H1 (cell line): Measurements from ENCODE around the gene CACNA1B. TPM values are rescaled to one million over a fixed set of nuclear protein-coding genes. Genes with fewer than 3 reads are reported as not detected.
A peak's percentile ranks its signal among the peaks of the same experiment; 100 is the strongest.

ENCODE experiments used
- CTCF ChIA-PET: fragments of 300-600 bp; sonication (Branson Sonifier 250); formaldehyde crosslinking; loops from one replicate; lab custom pipeline; 2021; ENCODE audit not compliant: partially characterized antibody; lab: Charles Lee
- POLR2A ChIA-PET: fragments of 300-600 bp; sonication (Branson Sonifier 250); formaldehyde crosslinking; loops from one replicate; lab custom pipeline; 2021; ENCODE audit warnings: inconsistent platforms; ENCODE audit not compliant: partially characterized antibody; lab: Charles Lee
- DNase-seq, 2 experiments: peaks; one replicate each; pipeline versions ENCODE4 v3.0.0 to v3.0.0-alpha.2; 2010 to 2022; ENCODE audit warnings: low spot score in 2 of 2, low read depth in 1 of 2, mixed read lengths in 1 of 2
- FAIRE-seq: peaks from 2 replicates; lab custom pipeline; 2011; peaks lifted over from hg19 to GRCh38; lab: Jason Lieb, UNC
- H2AFZ ChIP-seq: 2 replicates; pipeline ENCODE4 v1.8.1; 2012; ENCODE audit warnings: low read length, inconsistent platforms
- H2AK5ac ChIP-seq: 2 replicates; pipeline ENCODE4 v1.6.1; 2013; ENCODE audit warnings: low read depth, low read length
- H2BK120ac ChIP-seq: replicated peaks from 2 replicates; pipeline ENCODE3; 2013; ENCODE audit warnings: low read depth, low read length, inconsistent platforms
- H2BK12ac ChIP-seq: 2 replicates; pipeline ENCODE4 v1.6.1; 2013; ENCODE audit warnings: low read depth, low read length
- H2BK15ac ChIP-seq: 2 replicates; pipeline ENCODE4 v1.6.1; 2013; ENCODE audit warnings: low read length
- H2BK20ac ChIP-seq: 2 replicates; pipeline ENCODE4 v1.6.1; 2013; ENCODE audit warnings: low read length
- H2BK5ac ChIP-seq: 2 replicates; pipeline ENCODE4 v1.6.1; 2013; ENCODE audit warnings: low read depth, low read length
- H3K14ac ChIP-seq: 2 replicates; pipeline ENCODE4 v1.6.1; 2013; ENCODE audit warnings: inconsistent platforms; ENCODE audit not compliant: insufficient read length
- H3K18ac ChIP-seq: 2 replicates; pipeline ENCODE4 v1.6.1; 2013; ENCODE audit warnings: low read length; ENCODE audit errors: extremely low read depth
- H3K23ac ChIP-seq: 2 replicates; pipeline ENCODE4 v1.6.1; 2013; ENCODE audit warnings: inconsistent platforms; ENCODE audit not compliant: insufficient read length
- H3K23me2 ChIP-seq: 2 replicates; pipeline ENCODE4 v1.6.1; 2013; ENCODE audit warnings: low read depth, low read length
- H3K27ac ChIP-seq: 2 replicates; pipeline ENCODE4 v1.6.1; 2011; ENCODE audit warnings: low read depth, low read length, inconsistent platforms
- H3K27me3 ChIP-seq, 4 experiments: replicated peaks in 1 of 4; 1 replicate in 1 of 4; 2 replicates in 3 of 4; pipeline versions ENCODE4 v1.6.1 to v1.8.1; 2011 to 2013; ENCODE audit warnings: low read length in 3 of 4, mild to moderate bottlenecking in 3 of 4, inconsistent platforms in 2 of 4, mixed read lengths in 2 of 4, moderate library complexity in 1 of 4; ENCODE audit not compliant: control insufficient read depth in 3 of 4, insufficient read depth in 3 of 4; ENCODE audit errors: extremely low read depth in 1 of 4
- H3K36me3 ChIP-seq, 4 experiments: 2 replicates each; pipeline versions ENCODE4 v1.6.1 to v1.8.1; 2011 to 2013; ENCODE audit warnings: mild to moderate bottlenecking in 4 of 4, low read length in 3 of 4, moderate library complexity in 2 of 4, control low read depth in 1 of 4, inconsistent platforms in 1 of 4; ENCODE audit not compliant: insufficient read depth in 4 of 4, control insufficient read depth in 2 of 4
- H3K4ac ChIP-seq: replicated peaks from 2 replicates; pipeline ENCODE3; 2013; ENCODE audit warnings: low read length, low read depth, mixed read lengths, inconsistent platforms; ENCODE audit not compliant: insufficient read length
- H3K4me1 ChIP-seq, 4 experiments: replicated peaks in 1 of 4; 1 replicate in 1 of 4; 2 replicates in 3 of 4; pipeline versions ENCODE4 v1.6.1 to v1.8.1; 2011 to 2013; ENCODE audit warnings: low read length in 3 of 4, inconsistent platforms in 2 of 4, mixed read lengths in 1 of 4; ENCODE audit not compliant: insufficient read depth in 4 of 4, control insufficient read depth in 3 of 4
- H3K4me2 ChIP-seq, 2 experiments: 2 replicates each; pipeline versions ENCODE4 v1.6.1 to v1.8.1; 2011 to 2013; ENCODE audit warnings: low read depth in 2 of 2, low read length in 2 of 2, control low read depth in 1 of 2, inconsistent platforms in 1 of 2, mild to moderate bottlenecking in 1 of 2; ENCODE audit not compliant: insufficient read depth in 1 of 2
- H3K4me3 ChIP-seq, 4 experiments: fragments of 200-600, 300-600 bp in 1 of 4; sonication (generic), shearing (Covaris generic), sonication (Bioruptor Twin) in 1 of 4; 2 replicates each; pipeline versions ENCODE4 v1.5.1 to v1.8.1; 2011 to 2016; ENCODE audit warnings: low read length in 4 of 4, low read depth in 3 of 4, control low read depth in 2 of 4, inconsistent platforms in 2 of 4, mild to moderate bottlenecking in 2 of 4, mixed read lengths in 1 of 4, moderate library complexity in 1 of 4; ENCODE audit not compliant: insufficient read depth in 2 of 4; ENCODE audit errors: extremely low read depth in 1 of 4
- H3K56ac ChIP-seq: replicated peaks from 2 replicates; pipeline ENCODE3; 2013; ENCODE audit warnings: low read depth, mild to moderate bottlenecking, mixed read lengths, low read length, inconsistent platforms; ENCODE audit not compliant: insufficient read length
- H3K79me1 ChIP-seq: 2 replicates; pipeline ENCODE4 v1.6.1; 2013; ENCODE audit warnings: low read depth, low read length, control low read depth
- H3K79me2 ChIP-seq, 2 experiments: 2 replicates each; pipeline versions ENCODE4 v1.6.1 to v1.8.1; 2012 to 2013; ENCODE audit warnings: low read length in 2 of 2, mild to moderate bottlenecking in 2 of 2, inconsistent platforms in 1 of 2; ENCODE audit not compliant: insufficient read depth in 2 of 2, control insufficient read depth in 1 of 2
- H3K9ac ChIP-seq, 4 experiments: replicated peaks in 1 of 4; 1 replicate in 1 of 4; 2 replicates in 3 of 4; pipeline versions ENCODE4 v1.6.1 to v1.8.1; 2011 to 2013; ENCODE audit warnings: low read depth in 3 of 4, low read length in 3 of 4, control low read depth in 2 of 4, mild to moderate bottlenecking in 2 of 4, moderate library complexity in 2 of 4, inconsistent platforms in 1 of 4; ENCODE audit errors: extremely low read depth in 1 of 4
- H3K9me3 ChIP-seq, 2 experiments: 2 replicates each; pipeline versions ENCODE4 v1.6.1 to v1.8.1; 2012 to 2013; ENCODE audit warnings: mild to moderate bottlenecking in 2 of 2, moderate library complexity in 2 of 2, control low read depth in 1 of 2, inconsistent platforms in 1 of 2, low read depth in 1 of 2, low read length in 1 of 2, mixed read lengths in 1 of 2; ENCODE audit not compliant: insufficient read depth in 2 of 2
- H4K20me1 ChIP-seq, 2 experiments: replicated peaks in 1 of 2; 2 replicates each; pipeline versions ENCODE3 to v1.8.1; 2011 to 2013; ENCODE audit warnings: inconsistent platforms in 2 of 2, low read length in 2 of 2, mild to moderate bottlenecking in 1 of 2; ENCODE audit not compliant: insufficient read depth in 2 of 2, control insufficient read depth in 1 of 2
- H4K5ac ChIP-seq: 2 replicates; pipeline ENCODE4 v1.6.1; 2013; ENCODE audit warnings: low read length, low read depth, mixed read lengths, inconsistent platforms; ENCODE audit not compliant: insufficient read length
- H4K8ac ChIP-seq: 2 replicates; pipeline ENCODE4 v1.8.0; 2013; ENCODE audit warnings: mild to moderate bottlenecking, moderate library complexity, low read length, inconsistent platforms; ENCODE audit not compliant: insufficient read depth; ENCODE audit errors: extremely low read depth
- H4K91ac ChIP-seq: replicated peaks from 2 replicates; pipeline ENCODE3; 2013; ENCODE audit warnings: low read length, mixed read lengths, inconsistent platforms; ENCODE audit not compliant: insufficient read length
- EP300 ChIP-seq, 2 experiments: IDR thresholded peaks; 1 replicate in 1 of 2; 2 replicates in 1 of 2; pipeline ENCODE4 v1.6.1; 2011 to 2012; ENCODE audit warnings: low read depth in 2 of 2, low read length in 2 of 2, mild to moderate bottlenecking in 2 of 2, borderline replicate concordance in 1 of 2, inconsistent platforms in 1 of 2, moderate library complexity in 1 of 2
- KDM5A ChIP-seq: fragments of 200-600 bp; IDR thresholded peaks from 2 replicates; pipeline ENCODE4 v1.7.1; 2012; ENCODE audit warnings: mild to moderate bottlenecking, low read length, inconsistent platforms, mixed read lengths
- NANOG ChIP-seq: IDR thresholded peaks from 2 replicates; pipeline ENCODE4 v1.6.1; 2011; ENCODE audit warnings: low read length, low read depth, mild to moderate bottlenecking, inconsistent platforms; ENCODE audit not compliant: insufficient read depth, poor library complexity, severe bottlenecking
- NRF1 ChIP-seq: IDR thresholded peaks from 2 replicates; pipeline ENCODE4 v1.6.1; 2011; ENCODE audit warnings: mild to moderate bottlenecking, low read depth, low read length, improper control_type of control experiment
- PHF8 ChIP-seq: fragments of 200-600 bp; sonication (generic); conservative IDR thresholded peaks from 2 replicates; pipeline ENCODE4 v1.7.1; 2012; ENCODE audit warnings: low read depth, mild to moderate bottlenecking, inconsistent platforms, low read length, moderate library complexity
- POLR2AphosphoS5 ChIP-seq: IDR thresholded peaks from 2 replicates; pipeline ENCODE4 v1.6.1; 2011; ENCODE audit warnings: low read depth, low read length
- POU5F1 ChIP-seq: IDR thresholded peaks from 2 replicates; pipeline ENCODE4 v1.6.1; 2011; ENCODE audit warnings: low read depth, mild to moderate bottlenecking, low read length, moderate library complexity
- RBBP5 ChIP-seq: IDR thresholded peaks from 2 replicates; pipeline ENCODE4 v1.7.1; 2012; ENCODE audit warnings: low read depth, mild to moderate bottlenecking, inconsistent platforms, low read length, moderate library complexity, borderline replicate concordance
- RNF2 ChIP-seq: fragments of 200-900, 300-1000 bp; sonication (generic); IDR thresholded peaks from 2 replicates; pipeline ENCODE4 v1.7.1; 2016; ENCODE audit warnings: borderline replicate concordance, low read depth, mild to moderate bottlenecking, antibody characterized with exemption, low read length; ENCODE audit not compliant: poor library complexity, severe bottlenecking; ENCODE audit errors: missing control alignments
- SAP30 ChIP-seq: fragments of 300-600 bp; sonication (generic); IDR thresholded peaks from 2 replicates; pipeline ENCODE4 v1.7.1; 2012; ENCODE audit warnings: low read length, moderate library complexity, mild to moderate bottlenecking, inconsistent platforms; ENCODE audit not compliant: insufficient read depth, insufficient replicate concordance
- TAF1 ChIP-seq: IDR thresholded peaks from 2 replicates; pipeline ENCODE4 v1.6.1; 2011; ENCODE audit warnings: mild to moderate bottlenecking, low read depth, low read length
- YY1 ChIP-seq: IDR thresholded peaks from 2 replicates; pipeline ENCODE4 v1.6.1; 2011; ENCODE audit warnings: low read depth, mild to moderate bottlenecking, low read length
- WGBS, 2 experiments: shearing (Covaris generic) in 1 of 2; methylation state at CpG; one replicate each; pipeline versions ENCODE4 v1.1.6 to v1.1.7; 2013 to 2015; ENCODE audit warnings: low lambda C conversion rate in 2 of 2, mixed read lengths in 2 of 2, inconsistent platforms in 1 of 2, low coverage in 1 of 2, missing lambda C conversion rate in 1 of 2; ENCODE audit not compliant: insufficient replicate concordance in 2 of 2, insufficient coverage in 1 of 2, insufficient read length in 1 of 2; ENCODE audit errors: extremely low coverage in 1 of 2, missing lambda C conversion rate in 1 of 2; 5-methylcytosine and 5-hydroxymethylcytosine counted together
- polyA plus RNA-seq, 7 experiments: library from polyadenylated mRNA; depleted of rRNA in 3 of 7; stranded (reverse) in 5 of 7; unstranded in 2 of 7; fragments of >200 nt in 5 of 7; fragments of 200-250 nt in 2 of 7; gene quantifications; 1 replicate in 5 of 7; 2 replicates in 1 of 7; 4 replicates in 1 of 7; pipeline versions ENCODE4 v1.2.1 to v1.2.3, GENCODE V29; 2011 to 2013; ENCODE audit warnings: missing spikeins in 2 of 7, mixed read lengths in 2 of 7
- total RNA-seq: library from RNA; stranded (reverse); fragmentation: NEBNext Ultra II Directional; extraction: Animal tissue kit (Norgen Biotek cat#: 25700); gene quantifications from 2 replicates; pipeline ENCODE4 v1.2.1, GENCODE V29; 2021

Gene CACNA1B
- total and polyA plus RNA-seq, 2 of the 8 experiments (the other 6 are each of a cell fraction or from before 2014, with no cell fraction given) = 1.5 to 5.7 TPM

- Histone ChIP-seq H2BK20ac (no peak overlapping the region), H4K91ac (no peak overlapping the region), H2AFZ (no peak overlapping the region), H3K27ac (no peak overlapping the region), H3K79me2 (no peaks in the 10 kb centered on the region), H2BK120ac (no peak overlapping the region), H2AK5ac (no peak overlapping the region), H4K5ac (no peak overlapping the region), H3K23me2 (no peaks in the 10 kb centered on the region), H2BK15ac (no peak overlapping the region), H3K4me1 (no peaks in the 10 kb centered on the region), H3K27me3 (no peaks in the 10 kb centered on the region), H2BK12ac (no peak overlapping the region), H2BK5ac (no peak overlapping the region), H3K36me3 (no peaks in the 10 kb centered on the region), H3K9me3 (peaks cover 30 to 87% of the 10 kb centered on the region in 2 experiments), H3K4me2 (no peak overlapping the region), H3K9ac (no peak overlapping the region), H3K18ac (no peak overlapping the region), H3K23ac (no peak overlapping the region), H3K4ac (no peak overlapping the region), H3K56ac (no peak overlapping the region), H3K4me3 (no peak overlapping the region), H4K8ac (no peak overlapping the region), H3K14ac (no peak overlapping the region), H3K79me1 (no peaks in the 10 kb centered on the region), H4K20me1 (peaks cover 0 to 8% of the 10 kb centered on the region in 2 experiments)
- DNase-seq (peak in 1 of 2 experiments; percentile 38), FAIRE-seq (no peak)
- POLR2A ChIA-PET = interaction anchor here (1.0 kb wide), 1 partner anchor 11 kb away, joined by 3 read pairs; no protein-coding TSS in a partner anchor
- CTCF ChIA-PET = interaction anchor here (1.1 to 2.5 kb wide), 2 partner anchors 11 to 50 kb away, joined by 3 to 8 read pairs; no protein-coding TSS in a partner anchor
- WGBS, 2 experiments = 85% methylated on average over 16 of the region's 16 CpGs; no CpG with 5 or more reads in 1 of the 2 experiments
- no peak for TF ChIP-seq NANOG
- no peak for TF ChIP-seq SAP30
- TF ChIP-seq RBBP5 = no peak
- no peak for TF ChIP-seq KDM5A
- no peak for TF ChIP-seq EP300 (IDR thresholded peaks at IDR 0.05; ENCODE audit: borderline replicate concordance in 1 of 2, low read depth in 2 of 2, low read length in 2 of 2)
- TF ChIP-seq TAF1 = no peak
- no peak for TF ChIP-seq POLR2AphosphoS5
- TF ChIP-seq YY1 = no peak
- TF ChIP-seq POU5F1 = no peak
- no peak for TF ChIP-seq PHF8
- TF ChIP-seq RNF2 = no peak
- no peak for TF ChIP-seq NRF1
Observed at GRCh38 chr9:137972355-137972987, 94.9 kb downstream of the CACNA1B start.
